HL-60/S4 treated with phorbol 12-myristate 13-acetate at 8.2 ng/mL for 4 days and 3 days (cell line): ENCODE results near the gene ZNF614.
"Not testable (repeated sequence)": the region's sequence is repeated elsewhere in the genome, so short reads cannot be mapped to it uniquely, and the experiment has no call there.

Experiments
- in situ Hi-C: fragments of 300-500 bp; cut with MboI; formaldehyde crosslinking; loops from 2 replicates; pipeline ENCODE4 v1.15.0; 2022; ENCODE audit warnings: low sequenced_read_pairs

The ZNF614 gene

DNA sequence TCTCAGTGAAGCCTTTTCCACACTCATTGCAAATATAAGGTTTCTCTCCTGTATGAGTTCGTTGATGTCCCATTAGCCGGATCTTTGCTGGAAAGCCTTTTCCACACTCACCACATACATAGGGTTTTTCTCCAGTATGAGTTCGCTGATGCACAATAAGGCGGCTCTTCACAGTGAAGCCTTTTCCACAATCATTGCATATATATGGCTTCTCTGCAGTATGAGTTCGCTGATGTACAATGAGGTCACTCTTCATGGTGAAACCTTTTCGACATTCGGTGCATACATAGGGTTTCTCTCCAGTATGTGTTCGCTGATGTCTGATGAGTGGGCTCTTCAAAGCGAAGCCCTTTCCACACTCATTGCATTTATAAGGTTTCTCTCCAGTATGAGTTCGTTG lies 34.8 kb downstream of the ZNF614 start:
- in situ Hi-C loops = no loop called here

DNA sequence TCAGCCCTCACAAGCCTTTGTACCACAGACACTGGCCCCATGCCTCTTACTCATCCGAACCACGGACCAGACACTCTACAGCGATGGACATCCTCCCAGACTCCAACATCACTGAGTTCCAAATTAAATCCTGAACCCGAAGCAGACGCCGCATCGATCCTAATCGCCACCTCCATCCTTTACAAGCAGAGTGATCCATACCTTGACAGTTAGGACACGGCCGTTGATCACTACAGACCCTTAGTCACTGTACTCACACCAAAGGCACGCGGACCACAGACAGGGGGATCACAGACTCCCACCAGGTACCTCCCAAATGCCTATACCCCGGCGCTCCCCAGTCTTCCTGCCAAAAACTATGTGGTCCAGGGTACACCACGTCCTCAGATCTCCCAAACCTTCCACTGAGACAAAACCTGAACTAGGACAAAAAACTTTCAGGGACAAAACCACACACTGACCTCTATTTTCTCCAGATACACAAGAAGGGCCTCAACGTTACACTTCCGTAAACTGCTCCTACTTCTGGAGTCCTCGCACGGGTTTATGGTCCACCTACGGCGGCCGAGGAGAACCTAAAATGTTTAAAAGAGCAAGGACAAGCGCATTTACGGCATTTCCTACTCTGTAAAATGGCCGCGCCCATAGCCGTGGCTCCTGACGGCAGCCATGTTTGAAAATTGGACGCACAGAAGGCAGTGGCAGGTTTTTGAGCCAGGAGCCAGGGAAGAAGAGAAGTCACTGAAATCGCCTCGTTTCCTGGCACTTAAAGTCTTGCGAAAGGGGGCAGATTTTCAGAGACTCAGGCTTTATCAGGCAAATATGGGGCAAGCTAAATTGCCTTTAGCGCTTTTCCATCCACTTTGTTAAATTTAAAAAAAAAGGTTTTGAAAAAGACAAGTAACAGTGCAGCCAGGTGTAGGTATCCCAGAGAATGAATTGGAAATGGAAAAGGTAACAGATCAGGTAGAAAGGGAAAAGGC lies 41.6 kb downstream of the ZNF614 start, which contains the start of gene ZNF350:
TSS of gene ZNF350 (minus strand) at position 532 of the 983 bp plus-strand sequence. CDS start 12,480 bp downstream, outside the sequence.
- in situ Hi-C loops = no loop called here

DNA sequence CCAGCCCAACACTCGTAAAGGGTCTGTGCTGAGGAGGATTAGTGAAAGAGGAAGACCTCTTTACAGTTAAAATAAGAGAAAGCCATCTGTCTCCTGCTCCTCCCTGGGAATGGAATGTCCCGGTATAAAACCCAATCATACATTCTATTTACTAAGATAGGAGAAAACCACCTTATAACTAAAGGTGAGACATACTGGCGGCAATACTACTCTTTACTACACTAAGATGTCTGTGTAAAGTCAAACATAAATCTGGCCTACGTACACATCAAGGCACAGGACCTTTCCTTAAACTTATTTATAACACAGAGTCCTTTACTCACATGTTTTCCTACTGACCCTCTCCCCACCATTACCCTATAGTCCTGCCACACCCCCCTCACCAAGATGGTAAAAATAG lies 44.8 kb downstream of the ZNF614 start:
- in situ Hi-C loops = no loop called here

DNA sequence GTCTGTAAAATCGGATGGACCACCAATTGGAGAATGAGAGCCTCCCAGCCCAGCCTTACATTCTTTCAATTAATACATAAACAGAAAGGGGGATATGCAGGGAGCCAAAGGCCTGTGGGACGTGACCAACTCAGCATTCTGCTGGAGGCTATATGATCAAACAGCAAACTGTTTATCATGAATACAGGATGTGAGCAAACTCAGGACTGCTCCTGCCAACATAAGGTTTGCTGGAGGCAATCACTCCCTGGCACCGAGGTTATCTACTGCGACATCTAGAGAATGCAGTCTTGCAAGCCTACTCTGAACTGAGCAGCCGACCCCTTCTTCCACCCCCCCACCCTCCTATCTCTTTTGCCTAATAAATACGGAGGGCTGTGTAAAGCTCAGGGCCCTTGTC lies 47.3 kb downstream of the ZNF614 start:
- in situ Hi-C loops = not testable (repeated sequence)

DNA sequence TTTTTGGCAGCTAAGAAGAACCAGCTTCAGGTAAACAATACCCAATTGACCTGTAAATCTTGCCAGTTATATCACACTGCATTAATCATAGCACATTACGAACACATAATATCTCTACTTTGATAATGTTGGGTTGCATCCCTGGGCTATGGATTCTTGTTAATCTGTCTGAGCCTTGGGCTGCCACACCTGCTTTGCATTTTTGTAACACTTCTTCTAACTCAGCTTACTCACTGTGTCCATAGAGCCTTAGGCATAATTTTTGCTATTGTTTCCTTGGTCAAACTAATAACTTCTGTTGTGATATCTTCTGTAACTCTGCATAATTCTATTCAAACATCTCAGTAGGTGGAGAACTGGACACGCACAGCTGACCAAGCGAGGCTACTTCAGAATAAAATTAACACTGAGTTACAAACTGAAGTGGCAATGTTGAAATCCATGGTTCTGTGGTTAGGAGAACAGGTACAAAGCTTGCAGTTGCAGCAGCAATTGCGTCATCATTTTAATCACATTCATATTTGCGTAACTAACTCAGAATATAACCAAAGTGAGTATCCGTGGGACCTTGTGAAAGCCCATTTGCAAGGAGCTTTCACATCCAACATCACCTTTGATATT lies 48.0 kb downstream of the ZNF614 start:
- in situ Hi-C loops = no loop called here

DNA sequence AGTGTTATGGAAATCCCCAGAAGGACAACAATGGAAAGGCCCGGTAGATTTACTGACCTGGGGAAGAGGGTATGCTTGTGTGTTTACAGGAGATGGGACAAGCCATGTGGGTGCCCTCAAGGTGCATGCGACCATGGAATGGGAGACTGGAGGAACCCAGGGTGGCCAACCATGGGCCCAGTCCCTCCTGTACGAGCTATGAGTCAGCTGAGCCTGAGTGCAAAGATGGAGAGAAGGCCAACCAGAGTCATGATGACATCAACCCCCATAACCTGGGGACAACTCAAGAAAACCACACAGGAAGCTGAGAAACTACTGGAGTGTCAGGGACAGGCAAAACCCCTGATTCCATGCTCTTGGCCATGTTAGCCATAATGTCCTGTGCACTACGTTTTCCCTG lies 49.3 kb downstream of the ZNF614 start:
- in situ Hi-C loops = no loop called here

DNA sequence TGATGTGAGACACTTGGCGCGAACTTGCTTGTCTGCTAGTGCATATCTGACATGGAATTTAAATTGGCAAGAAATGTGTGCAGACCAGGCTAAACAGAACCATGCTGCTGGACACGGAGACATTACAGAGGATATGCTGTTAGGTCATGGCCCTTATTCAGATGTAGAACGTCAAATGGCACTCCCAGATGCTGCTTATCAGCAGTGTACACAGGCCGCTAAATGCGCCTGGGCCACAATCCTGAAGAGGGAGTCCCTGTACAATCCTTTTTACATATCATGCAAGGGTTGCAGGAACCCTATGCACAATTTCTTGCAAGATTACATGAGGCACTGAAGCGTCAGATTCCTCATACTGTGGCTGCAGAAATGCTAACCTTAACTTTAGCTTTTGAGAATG lies 50.8 kb downstream of the ZNF614 start:
- in situ Hi-C loops = no loop called here

DNA sequence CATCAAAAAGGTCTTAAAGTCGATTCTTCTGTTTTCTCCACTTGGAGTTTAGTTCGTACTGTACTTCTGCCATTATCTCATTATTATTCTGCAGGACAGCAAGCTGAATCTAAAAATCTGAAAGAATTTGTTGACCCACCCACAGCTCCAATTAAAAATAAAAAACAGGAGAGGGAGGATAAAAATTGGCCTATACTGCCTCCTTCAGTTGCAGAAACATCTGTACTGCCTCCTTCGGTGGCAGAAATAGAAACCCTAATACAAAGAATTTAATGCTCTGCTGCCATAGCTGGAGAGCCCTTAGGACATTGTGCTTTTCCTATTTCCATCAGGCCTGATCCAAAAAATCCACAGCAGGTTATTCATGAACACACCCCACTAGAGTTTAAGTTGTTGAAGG lies 51.3 kb downstream of the ZNF614 start:
- in situ Hi-C loops = no loop called here

DNA sequence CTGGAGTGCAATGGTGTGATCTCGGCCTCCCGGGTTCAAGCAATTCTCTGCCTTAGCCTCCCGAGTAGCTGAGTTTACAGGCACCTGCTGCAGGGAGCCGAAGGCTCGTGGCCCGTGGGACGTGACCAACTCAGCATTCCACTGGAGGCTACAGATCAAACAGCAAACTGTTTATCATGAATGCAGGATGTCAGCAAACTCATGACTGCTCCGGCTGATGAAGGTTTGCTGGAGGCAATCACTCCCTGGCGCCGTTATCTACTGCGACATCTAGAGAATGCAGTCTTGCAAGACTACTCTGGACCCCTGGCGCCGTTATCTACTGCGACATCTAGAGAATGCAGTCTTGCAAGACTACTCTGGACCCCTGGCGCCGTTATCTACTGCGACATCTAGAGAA lies 52.4 kb downstream of the ZNF614 start:
- in situ Hi-C loops = not testable (repeated sequence)

DNA sequence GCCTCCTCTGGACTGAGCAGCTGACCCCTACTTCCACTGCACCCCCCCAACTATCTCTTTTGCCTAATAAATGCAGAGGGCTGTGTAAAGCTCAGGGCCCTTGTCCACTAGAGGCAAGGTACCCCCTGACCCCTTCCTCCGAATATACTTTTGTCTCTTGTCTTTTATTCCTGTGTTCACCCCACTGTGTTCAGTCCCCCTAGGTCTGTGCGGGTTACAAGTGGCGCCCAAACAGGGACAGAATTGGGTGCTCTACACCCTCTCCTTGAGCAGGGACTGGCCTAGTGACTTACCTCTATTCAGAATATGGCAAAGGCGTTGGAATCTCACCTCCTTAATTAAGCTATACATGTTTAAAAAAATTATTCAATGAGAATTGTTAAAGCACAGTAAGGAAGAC lies 56.6 kb downstream of the ZNF614 start:
- in situ Hi-C loops = no loop called here

DNA sequence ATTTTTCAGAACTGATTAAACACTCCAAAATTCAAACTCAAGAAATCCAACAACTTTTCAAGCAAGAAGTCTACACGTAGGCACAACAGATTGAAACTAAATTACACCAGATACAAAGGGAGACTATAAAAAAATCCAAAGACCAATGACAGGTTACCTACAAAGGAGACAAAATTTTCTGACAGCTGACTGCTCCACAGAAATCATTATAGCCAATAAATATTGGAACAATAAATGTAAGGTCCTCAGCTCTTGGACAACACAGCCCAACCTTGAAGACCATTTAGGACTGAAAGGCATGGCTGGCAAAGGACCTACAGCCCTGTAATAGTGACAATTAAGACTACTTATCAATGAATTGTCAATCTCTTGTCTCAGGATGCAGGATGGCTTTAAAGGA lies 57.5 kb downstream of the ZNF614 start:
- in situ Hi-C loops = no loop called here

DNA sequence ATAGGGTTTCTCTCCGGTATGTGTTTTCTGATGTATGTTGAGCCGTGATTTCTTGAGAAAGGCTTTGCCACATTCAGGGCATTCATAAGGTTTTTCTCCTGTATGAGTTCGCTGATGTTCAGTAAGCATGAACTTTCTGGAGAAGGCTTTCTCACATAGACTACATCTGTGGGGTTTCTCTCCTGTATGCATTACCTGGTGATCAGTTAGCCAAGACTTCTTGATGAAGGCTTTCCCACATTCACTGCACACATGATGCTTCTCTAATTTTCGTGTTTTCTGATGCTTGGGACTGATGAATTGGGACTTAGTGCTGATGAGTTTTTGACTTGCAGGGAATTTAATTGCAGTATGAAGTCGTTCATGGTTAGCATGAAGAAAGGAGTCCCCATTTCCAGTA lies 62.6 kb downstream of the ZNF614 start:
- in situ Hi-C loops = no loop called here
